Suprapubic skin (tissue), 3 donors: ENCODE results near the gene ARHGAP23.

Experiments used
- CTCF ChIP-seq, 2 donors: fragments of 200-600 bp in 1 of 2; fragments of 450-650 bp in 1 of 2; sonication (generic) in 1 of 2; IDR thresholded peaks; one replicate each; pipeline ENCODE4 v1.5.1; 2016 to 2019; ENCODE audit warnings: antibody characterized with exemption in 2 of 2, mild to moderate bottlenecking in 1 of 2, moderate library complexity in 1 of 2
- POLR2A ChIP-seq, 2 donors: fragments of 450-650 bp; IDR thresholded peaks; one replicate each; pipeline ENCODE4 v1.6.1; 2017; ENCODE audit warnings: antibody characterized with exemption in 2 of 2, mild to moderate bottlenecking in 2 of 2, moderate library complexity in 2 of 2

- no peak for TF ChIP-seq CTCF (IDR thresholded peaks at IDR 0.05)
- no peak for TF ChIP-seq POLR2A (IDR thresholded peaks at IDR 0.05)
Measured at GRCh38 chr17:38416840-38417209, 11.4 kb upstream of the ARHGAP23 start.
